Superior temporal gyrus (tissue), 1 donor: ENCODE measurements around the gene MUC4.
"Not testable (repeated sequence)": the region's sequence is repeated elsewhere in the genome, so short reads cannot be mapped to it uniquely, and the experiment has no call there.

Experiments
- DNase-seq: peaks from one replicate; pipeline ENCODE4 v3.0.0-alpha.2; 2016; ENCODE audit errors: extremely low spot score

The MUC4 gene

DNA sequence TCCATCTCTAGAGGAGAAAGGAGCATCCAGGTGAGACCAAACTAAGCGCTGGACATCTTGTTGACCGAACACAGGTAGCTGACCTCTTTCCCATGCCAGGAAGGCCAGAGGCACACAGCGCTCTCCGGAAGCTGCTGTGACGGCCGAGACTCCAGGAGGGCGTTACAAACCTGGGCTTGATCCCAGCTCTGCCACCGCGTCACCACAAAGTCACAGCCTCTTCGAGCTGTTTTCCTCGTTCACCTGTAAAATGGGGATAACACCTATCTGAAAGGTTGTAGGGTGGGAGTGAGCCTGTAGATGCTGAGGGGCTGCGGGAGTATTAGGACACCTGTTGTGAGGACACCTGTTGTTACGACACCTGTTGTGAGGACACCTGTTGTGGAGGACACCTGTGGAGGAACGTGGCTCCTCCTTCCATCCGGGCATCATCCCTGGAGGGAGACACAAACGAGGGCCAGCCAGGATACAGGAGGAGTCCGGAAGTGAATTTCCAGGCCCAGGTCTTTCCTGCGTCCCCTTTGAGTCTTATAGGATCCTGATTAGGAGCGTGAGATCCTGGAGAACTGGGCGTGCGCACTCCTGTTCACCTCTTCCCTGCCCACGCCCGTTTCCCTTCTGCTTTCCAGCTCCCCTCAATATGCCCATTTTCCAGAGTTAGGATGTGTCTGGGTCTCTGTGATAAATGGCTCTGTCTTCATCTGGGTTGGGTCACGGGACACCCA, 2.3 kb upstream of the MUC4 start:
- DNase-seq = no peak

DNA sequence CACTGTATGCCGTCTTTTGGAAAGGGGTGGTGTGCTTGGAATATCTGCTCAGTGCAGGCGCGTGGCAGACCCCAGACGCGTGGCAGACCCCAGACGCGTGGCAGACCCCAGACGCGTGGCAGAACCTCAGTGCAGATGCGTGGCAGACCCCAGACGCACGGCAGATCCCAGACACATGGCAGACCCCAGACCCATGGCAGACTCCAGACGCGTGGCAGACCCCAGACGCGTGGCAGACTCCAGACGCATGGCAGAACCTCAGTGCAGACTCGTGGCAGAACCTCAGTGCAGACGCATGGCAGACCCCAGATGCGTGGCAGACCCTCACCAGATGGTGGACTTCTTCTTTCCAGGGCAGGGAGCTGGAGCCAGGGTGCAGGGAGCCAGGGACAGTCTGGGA, 637 bp upstream of the MUC4 start:
- DNase-seq = no peak

DNA sequence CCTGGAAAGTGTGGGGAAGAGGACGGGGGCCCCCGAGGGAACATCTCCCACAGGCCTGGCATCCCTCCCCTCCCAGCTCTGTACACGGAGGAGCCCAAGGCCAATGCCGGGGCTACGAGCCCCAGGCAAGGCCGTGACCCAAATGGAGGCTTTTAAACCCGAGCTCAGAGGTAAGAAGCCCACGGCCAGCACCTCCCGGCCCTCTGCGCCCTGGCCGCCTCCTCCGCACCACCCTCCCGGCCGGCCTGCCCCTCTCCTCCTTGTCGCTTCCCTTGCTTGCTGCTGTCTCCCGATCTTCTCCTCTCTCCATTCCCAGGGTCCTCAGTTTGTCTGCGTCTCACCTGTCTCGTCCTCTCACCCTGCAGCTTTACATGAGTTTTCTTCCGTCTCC, 1.3 kb downstream of the MUC4 start:
- no peak for DNase-seq

DNA sequence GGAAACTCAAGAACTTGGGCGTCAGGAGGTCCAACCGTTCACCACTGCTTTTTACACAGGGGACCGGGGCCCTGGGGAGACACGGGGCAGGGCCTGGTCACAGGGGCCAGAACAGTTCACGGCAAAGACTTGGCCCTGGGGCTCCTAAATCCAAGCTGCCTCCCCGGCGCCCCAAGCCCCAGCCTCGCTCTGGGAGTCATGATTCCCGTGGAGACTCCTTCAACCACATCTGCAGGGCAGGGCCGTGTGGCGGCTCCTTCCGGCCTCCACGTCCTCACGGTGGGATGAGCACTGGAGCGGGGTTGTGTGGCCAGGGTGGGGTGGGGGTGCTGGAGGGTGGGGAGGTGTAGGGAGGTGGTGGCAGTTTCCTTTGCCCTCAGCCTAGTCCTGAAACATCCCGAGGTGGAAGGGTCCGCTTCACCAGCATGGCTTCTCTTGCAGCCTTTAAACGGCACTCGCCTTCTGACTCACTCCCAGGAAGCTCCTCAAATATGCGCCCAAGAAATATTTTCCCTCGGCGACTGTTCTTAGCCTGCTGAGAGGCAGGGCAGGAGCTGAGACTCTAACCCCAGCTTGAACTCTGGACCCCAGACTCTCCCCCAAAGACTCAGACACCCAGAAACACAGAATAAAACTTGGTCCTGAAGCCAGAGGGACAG, 1.8 kb downstream of the MUC4 start:
- no peak for DNase-seq

DNA sequence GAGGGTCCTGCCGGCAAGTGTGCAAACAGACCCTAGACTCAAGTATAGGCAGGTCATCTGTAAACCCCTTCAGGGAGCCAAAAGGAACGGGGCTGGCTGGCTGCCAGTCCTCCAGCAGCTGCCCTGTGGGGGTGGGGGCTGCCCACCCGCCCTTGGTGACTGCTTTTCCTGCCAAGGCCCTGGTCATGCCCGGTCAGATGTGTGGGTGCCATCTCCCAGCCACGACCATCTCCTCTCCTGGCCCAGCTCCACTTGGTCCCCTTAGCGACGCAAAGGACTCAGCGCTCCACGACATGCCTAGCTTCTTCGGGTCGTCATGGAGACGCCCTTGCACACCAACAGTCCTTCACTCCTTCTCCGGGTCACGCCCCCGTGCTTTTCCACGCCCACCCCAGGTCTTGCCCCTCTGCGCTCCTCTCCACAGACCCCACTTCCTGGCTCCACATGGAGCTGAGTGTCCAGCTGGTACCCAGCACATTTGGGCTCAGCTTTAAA, 2.4 kb downstream of the MUC4 start:
- DNase-seq = no peak

DNA sequence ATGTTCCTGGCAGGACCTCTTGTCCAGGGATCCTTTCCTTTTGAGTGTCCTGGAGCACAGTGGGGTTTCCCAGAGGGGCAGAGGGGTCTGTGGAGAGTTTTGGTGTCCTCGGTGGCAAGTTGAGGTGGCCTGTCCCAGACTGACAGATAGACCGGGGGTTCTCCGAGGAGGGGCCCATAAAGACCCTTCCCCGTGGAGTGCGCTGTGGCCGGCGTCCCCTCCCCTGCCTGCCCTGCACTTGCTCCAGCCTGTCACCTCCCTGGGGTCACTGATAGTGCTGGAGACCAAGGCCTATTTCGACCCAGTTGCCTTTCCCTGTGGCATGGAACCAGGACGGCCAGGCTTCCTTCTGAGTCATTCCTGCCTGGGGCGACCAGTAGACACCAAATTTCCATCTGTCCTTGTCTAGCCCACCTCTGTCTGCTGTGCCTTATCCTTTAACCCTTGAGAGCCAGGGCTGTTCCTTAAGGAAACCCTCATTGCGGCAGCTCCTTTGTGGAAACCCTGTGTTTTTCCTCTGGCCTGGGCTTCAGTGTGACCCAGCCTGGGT, 2.9 kb downstream of the MUC4 start:
- no peak for DNase-seq

DNA sequence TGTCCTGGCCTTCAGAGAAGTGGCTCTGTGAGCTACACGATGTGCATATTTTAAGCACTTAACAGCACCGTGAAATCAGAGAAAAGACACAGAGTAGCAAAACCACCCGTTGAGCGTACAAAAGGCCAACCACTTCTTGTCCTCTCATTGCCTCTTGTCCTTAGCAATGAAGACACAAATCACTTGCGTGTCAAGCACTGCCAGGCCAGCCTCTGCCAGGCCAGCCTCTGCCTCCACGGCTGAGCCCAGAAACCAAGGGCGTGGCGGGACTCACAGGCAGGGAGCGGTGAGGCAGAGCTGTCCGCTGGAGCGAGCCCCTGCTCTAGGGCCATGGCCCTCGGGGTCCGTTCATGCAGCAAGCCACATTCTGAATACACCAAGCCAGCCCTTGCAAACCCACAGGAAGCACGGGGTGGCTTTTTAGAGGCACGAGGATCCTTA, 4.0 kb downstream of the MUC4 start:
- DNase-seq = no peak

DNA sequence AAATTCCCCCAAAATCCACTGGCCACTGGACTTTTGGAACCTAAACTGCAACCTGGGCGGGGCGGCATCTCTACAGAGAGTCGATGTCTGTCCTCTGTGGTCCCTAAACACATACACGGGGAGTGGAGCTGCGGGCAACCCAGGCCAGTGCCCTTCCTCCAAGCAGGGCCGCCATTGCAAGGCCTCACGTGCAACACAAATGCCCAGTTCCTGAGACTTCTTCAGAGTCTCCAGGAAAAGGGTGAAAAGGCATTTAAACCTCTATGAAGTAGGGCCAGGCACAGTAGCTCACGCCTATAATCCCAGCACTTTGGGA, 4.9 kb downstream of the MUC4 start:
- no peak for DNase-seq

DNA sequence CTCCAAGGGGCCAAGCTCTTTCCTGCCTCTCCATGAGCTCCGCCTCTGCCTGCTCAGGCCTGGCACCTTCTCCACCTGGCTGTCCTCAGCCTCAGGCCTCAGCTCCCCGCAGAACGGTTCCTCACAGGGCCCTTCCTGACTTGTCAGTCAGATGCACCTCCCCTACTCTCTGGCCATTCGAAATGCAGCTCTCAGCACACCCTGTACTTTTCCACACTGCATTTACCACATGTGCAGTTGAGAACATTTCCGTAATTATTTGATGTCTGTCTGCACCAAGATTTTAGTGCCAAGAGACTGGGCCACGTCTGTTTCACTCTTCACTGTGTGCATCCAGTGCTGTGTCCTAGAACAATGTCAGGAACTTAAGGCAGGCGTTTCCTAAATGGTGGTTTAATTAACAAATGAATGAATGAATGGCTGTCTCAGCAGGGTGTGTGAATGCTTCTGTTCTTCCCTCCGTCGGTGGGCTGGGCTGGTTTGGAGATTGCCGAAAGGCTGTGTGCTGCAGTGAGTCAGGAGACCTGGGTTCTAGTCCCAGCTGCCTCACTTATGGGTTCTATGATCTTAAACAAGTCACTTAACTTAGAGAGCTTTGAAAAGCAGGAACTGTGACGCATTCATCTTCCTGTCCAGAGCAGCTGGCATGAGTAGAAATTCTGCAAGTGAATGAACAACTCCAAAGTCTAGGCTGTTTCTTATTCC, 5.4 kb downstream of the MUC4 start:
- DNase-seq = no peak

DNA sequence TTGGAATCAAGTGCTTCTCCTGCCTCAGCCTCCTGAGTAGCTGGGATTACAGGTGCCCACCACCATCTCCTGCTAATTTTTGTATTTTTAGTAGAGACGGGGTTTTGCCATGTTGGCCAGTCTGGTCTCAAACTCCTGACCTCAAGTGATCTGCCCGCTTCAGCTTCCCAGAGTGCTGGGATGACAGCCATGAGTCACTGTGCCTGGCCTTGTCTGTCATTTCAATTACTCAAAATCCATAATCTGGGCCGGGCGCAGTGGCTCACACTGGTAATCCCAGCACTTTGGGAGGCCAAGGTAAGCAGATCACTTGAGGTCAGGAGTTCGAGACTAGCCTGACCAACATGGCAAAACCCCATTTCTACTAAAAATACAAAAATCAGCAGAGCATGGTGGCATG, 6.1 kb downstream of the MUC4 start:
- not testable (repeated sequence) for DNase-seq

DNA sequence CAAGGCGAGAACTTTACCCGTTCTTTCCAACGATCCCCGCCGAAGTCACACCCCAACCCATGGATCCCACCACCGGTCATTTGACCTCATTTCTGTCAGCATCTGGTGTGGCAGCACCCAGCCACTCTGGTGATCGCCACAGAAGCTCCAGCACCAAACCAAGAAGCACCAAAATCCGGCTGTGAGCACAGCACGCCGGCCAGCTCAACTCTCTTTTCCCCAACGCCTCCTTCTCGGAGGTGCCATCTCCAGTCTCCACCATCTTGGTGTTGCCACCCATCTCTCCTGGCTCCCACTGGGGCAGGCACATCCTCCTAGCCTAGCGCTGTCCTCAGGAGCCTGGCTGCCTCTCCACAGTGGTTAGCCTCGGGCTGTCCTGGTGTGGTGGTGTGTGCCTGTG, 6.5 kb downstream of the MUC4 start:
- no peak for DNase-seq

DNA sequence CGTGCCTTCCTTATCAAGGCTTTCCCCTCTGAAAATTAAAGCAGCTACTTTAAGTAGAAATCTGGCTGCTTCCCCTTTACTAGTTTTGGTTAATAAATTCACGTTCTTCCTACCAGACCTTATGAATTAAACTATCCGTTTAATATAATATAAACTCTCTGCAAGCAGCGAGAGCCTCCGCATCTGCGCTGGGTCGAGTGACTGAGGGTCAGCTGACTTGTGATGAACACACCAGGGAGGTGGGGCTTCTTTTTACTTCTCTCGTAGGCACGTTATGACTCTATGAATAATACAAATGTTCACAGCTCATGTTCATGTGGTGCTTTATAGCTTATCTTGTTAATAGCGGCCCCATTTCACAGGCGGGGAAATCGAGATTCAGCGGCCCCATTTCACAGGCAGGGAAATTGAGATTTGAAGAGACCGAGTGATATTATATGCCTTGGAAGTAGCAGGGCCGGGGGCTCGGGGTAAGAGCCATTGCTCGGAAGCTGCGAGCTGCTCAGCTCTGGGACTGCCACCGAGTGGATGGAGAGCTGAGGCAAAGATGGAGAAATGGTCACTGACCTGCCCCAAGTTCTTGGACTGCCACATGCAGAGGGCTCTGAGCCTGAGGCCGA, 8.3 kb downstream of the MUC4 start:
- no peak for DNase-seq

DNA sequence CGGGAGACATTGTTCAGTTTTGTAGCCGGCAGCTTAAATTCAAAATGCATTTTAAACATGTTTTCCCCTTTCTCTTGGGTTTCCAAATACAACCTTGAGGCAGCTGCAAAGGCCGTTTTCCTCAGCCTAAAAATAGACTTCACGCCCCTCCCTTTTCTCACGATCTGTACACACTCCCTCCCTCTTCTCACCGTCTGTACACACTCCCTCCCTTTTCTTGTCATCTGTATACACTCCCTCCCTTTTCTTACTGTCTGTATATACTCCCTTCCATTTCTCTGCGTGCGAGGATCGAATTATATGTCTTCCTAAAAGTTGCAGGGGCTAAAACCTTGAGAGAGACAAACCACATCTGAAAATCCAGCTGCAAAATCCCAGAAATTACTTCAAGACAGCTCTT, 8.9 kb downstream of the MUC4 start:
- no peak for DNase-seq

DNA sequence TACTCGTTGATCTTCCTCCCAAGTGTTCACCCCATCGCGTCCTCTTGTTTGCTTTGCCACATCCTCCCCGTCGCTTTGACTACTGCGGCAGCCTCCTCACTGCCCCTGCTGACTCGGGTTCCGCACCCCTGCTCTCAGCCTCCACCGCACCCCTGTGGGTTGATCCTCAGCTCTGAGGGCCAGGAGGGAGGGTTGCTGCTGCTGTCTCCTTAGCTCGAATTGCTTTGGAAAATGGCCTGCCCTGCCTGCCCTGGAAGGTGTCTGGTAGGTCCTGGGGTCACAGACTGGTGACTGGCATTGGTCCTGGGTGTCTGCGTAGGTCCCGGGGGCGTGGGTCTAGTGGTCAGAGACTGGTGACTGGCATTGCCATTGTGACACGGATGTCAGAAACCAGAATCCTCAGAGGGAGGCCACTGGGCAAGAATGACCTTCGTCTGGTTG, 9.4 kb downstream of the MUC4 start:
- no peak for DNase-seq

DNA sequence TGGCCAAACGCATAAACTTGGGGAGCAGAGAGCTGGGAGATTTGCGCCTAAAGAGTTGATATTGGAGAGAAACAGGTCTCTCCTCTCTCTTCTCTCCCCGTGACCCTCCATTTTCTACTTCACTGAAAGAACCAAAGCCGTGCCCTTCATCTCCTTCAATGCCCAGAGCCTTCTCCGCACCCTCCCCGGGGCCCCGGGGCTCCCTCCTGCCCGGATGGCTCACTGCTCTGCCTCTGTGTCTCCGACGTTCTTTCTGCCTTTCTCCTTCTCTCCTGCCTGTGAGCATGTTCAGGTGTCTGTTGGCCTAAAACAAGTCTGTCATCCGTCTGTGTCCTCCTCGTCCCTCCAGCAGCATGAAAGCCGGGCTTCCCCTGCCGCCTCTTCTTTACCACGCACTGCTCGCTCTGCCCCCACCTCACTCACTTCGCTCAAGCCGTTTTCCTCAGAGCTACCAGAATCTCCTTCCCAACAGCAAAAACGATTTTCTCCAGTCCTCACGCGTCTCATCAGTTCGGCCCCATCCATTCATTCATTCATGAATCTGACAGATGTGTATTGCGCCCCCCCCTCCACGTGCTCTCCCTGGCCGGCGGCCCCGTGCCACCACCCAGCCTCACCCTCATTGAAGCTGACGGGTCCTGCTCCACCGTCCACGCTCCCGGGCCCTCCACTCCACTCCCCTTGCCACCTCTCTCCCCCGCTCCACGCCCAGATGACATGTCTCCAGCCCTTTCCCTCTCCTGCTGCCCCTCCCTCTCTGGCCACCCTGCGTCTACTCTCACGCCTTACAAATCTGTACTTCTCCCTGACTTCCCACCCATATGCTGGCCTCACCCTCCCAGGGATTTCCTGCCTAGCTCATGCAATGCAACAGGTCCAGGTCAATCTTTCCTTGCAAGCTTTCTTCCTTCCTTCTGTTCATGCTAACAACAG, 10.2 kb downstream of the MUC4 start:
- no peak for DNase-seq

DNA sequence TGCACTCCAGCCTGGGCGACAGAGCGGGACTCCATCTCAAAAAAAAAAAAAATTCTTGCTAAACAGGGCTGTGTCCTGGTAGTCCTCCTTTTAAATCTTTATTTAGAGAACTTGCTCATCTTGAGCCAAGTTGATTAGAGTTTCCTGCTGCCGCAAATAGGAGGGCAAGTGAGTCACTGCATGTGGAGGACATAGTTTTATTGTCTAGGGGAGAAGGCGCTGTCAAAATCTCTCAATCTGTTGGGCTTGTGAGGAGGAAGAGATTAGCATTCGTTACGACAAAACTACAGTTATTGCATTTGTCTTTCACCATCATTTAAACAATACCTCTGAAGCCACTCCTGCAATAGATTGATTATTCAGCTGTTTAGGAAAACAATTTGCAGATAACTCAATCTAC, 11.5 kb downstream of the MUC4 start:
- DNase-seq = no peak

DNA sequence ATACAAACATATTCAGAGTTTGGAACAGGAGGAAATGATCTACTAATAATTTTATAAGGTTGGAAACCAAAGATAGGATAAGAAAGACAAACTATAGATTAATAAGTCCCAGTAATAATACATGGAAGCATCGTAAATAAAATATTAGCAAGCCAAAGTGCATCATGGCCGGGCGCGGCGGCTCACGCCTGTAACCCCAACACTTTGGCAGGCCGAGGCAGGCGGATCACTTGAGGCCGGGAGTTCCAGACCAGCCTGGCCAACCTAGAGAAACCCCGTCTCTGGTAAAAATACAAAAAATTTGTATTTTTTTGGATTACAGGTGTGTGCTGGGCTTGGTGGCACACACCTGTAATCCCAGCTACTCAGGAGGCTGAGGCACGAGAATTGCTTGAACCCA, 14.9 kb downstream of the MUC4 start:
- no peak for DNase-seq

DNA sequence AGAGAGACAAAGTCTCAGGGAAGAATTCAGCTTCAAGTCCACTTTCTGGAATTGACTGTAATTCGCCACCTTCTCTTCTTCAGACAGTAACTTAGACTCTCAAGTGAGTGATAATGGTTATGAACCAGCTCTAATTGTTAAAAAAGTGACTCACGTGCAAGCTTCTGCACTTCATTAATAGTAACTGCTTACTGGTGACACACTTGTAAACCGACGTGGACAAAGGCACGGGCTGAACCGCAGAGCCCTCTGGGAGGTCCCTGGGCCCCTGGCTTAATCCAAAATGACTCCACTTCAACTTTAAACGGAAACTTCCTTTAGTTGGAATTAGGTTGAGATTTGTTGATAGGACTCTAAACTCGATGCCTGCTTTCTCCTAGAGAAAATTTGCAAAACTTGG, 17.0 kb downstream of the MUC4 start:
- no peak for DNase-seq

DNA sequence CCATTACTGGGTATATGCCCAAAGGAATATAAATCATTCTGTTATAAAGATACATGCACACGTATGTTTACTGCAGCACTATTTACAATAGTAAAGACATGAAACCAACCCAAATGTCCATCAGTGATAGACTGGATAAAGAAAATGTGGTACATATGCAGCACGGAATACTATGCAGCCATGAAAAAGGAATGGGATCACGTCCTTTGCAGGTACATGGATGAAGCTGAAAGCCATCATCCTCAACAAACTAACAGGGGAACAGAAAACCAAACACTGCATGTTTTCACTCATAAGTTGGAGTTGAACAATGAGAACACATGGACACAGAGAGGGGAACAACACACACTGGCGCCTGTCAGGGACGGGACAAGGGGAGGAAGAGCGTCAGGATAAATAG, 19.1 kb downstream of the MUC4 start:
- not testable (repeated sequence) for DNase-seq

DNA sequence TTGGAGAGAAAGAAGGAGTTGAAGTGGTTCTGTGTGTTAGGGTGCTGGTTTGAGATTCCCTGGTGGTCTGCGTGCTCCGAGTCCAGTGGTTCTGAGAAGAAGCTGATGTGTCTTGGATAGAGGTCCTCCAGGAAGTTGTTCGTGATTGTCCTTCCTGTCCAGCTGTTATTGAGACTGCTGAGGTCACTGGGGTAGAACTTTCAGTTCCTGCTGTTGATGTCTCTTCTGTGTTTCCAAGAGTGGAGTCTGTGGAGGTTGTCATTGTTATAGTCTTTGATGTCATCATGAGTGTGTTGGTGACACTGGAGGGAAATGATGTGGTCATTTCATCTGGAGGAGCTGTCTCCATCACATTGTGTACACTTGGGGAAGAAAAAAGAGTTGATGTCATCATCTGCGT, 20.8 kb downstream of the MUC4 start:
- no peak for DNase-seq
